Lower lobe of right lung (tissue), 2 donors: ENCODE results near the gene FRMD4A. TPM values are rescaled to one million over a fixed set of nuclear protein-coding genes. Genes with fewer than 3 reads are reported as not detected.

Source experiments
- ATAC-seq, 2 donors: fragments of 200-7000 bp; cut with Tn5 transposase; one replicate each; pipeline ENCODE4 v1.9.1; 2020 to 2022; ENCODE audit warnings: mild to moderate bottlenecking in 2 of 2, moderate library complexity in 2 of 2
- DNase-seq: peaks from one replicate; pipeline ENCODE4 v3.0.0-alpha.2; 2020
- H3K27ac ChIP-seq: fragments of 200-600 bp; one replicate; pipeline ENCODE4 v1.8.0; 2022
- H3K27me3 ChIP-seq: fragments of 200-600 bp; one replicate; pipeline ENCODE4 v1.8.0; 2022; ENCODE audit warnings: low read depth
- H3K36me3 ChIP-seq: fragments of 200-600 bp; one replicate; pipeline ENCODE4 v1.8.0; 2022; ENCODE audit warnings: mild to moderate bottlenecking
- H3K4me1 ChIP-seq: fragments of 200-600 bp; one replicate; pipeline ENCODE4 v1.8.0; 2022
- H3K4me3 ChIP-seq: fragments of 200-600 bp; one replicate; pipeline ENCODE4 v1.8.0; 2022; ENCODE audit warnings: mild to moderate bottlenecking
- H3K9me3 ChIP-seq: fragments of 200-600 bp; one replicate; pipeline ENCODE4 v1.8.0; 2022
- CTCF ChIP-seq: fragments of 200-600 bp; IDR thresholded peaks from one replicate; pipeline ENCODE4 v1.8.0; 2022; ENCODE audit warnings: antibody characterized with exemption, mild to moderate bottlenecking
- intact Hi-C: fragments of 100-400 bp; cut with DNase I; formaldehyde crosslinking; loops from one replicate; pipeline ENCODE4 v1.11.0; 2022
- total RNA-seq: library from RNA; stranded (reverse); fragmentation: NEBNext Ultra II Directional; extraction: Animal tissue kit (Norgen Biotek cat#: 25700); gene quantifications from one replicate; pipeline ENCODE4 v1.2.1, GENCODE V29; 2021
- donor health status: DM: no; HTN: yes; CAD: no; lungs with severe emphysema.

FRMD4A gene
- total RNA-seq, 1 donor from 2014 or later: 64.8 TPM

GRCh38 chr10:13681095-13681494 is 649.6 kb downstream of the FRMD4A start:
- H3K4me3 ChIP-seq: no peak overlapping the region
- H3K9me3 ChIP-seq: no peaks in the 10 kb centered on the region
- ATAC-seq (no peak), DNase-seq (no peak)
- no peaks in the 10 kb centered on the region for H3K27me3 ChIP-seq
- peaks cover 15% of the 10 kb centered on the region for H3K36me3 ChIP-seq
- intact Hi-C loops: no loop called here
- no peak for TF ChIP-seq CTCF
- peaks cover 28% of the 10 kb centered on the region for H3K4me1 ChIP-seq
- no peak overlapping the region for H3K27ac ChIP-seq

GRCh38 chr10:13678101-13678843 is 652.5 kb downstream of the FRMD4A start:
- Histone ChIP-seq H3K36me3 (peaks cover 33% of the 10 kb centered on the region), H3K4me3 (no peak overlapping the region), H3K27ac (no peak overlapping the region), H3K4me1 (peaks cover 8% of the 10 kb centered on the region), H3K27me3 (no peaks in the 10 kb centered on the region), H3K9me3 (no peaks in the 10 kb centered on the region)
- DNase-seq (no peak), ATAC-seq (no peak)
- intact Hi-C loops: no loop called here
- no peak for TF ChIP-seq CTCF

GRCh38 chr10:13674645-13675588 is 655.8 kb downstream of the FRMD4A start:
- Histone ChIP-seq H3K4me3 (no peak overlapping the region), H3K9me3 (no peaks in the 10 kb centered on the region), H3K36me3 (peaks cover 50% of the 10 kb centered on the region), H3K27ac (peak overlapping the region; percentile 41), H3K27me3 (no peaks in the 10 kb centered on the region), H3K4me1 (peaks cover 5% of the 10 kb centered on the region)
- no peak for DNase-seq
- TF ChIP-seq CTCF: no peak
- intact Hi-C loops: no loop called here
- no peak for ATAC-seq

- no peak overlapping the region for H3K27ac ChIP-seq
- ATAC-seq: no peak
- intact Hi-C loops: no loop called here
- DNase-seq: no peak
- H3K27me3 ChIP-seq: no peaks in the 10 kb centered on the region
- peaks cover 5% of the 10 kb centered on the region for H3K4me1 ChIP-seq
- no peak overlapping the region for H3K4me3 ChIP-seq
- peaks cover 65% of the 10 kb centered on the region for H3K36me3 ChIP-seq
- no peaks in the 10 kb centered on the region for H3K9me3 ChIP-seq
- no peak for TF ChIP-seq CTCF
Observed at GRCh38 chr10:13673156-13673555, 657.6 kb downstream of the FRMD4A start.

GRCh38 chr10:13672548-13672947 is 658.2 kb downstream of the FRMD4A start:
- no peaks in the 10 kb centered on the region for H3K27me3 ChIP-seq
- H3K36me3 ChIP-seq: peaks cover 67% of the 10 kb centered on the region
- ATAC-seq (no peak), DNase-seq (no peak)
- H3K4me1 ChIP-seq: peaks cover 5% of the 10 kb centered on the region
- TF ChIP-seq CTCF: no peak
- no peak overlapping the region for H3K27ac ChIP-seq
- no peaks in the 10 kb centered on the region for H3K9me3 ChIP-seq
- intact Hi-C loops: no loop called here
- H3K4me3 ChIP-seq: no peak overlapping the region
